Peyer's patch (tissue), 4 donors: ENCODE data around the gene ATP5PD. TPM values are rescaled to one million over a fixed set of nuclear protein-coding genes. Genes with fewer than 3 reads are reported as not detected.

Experiments
- DNase-seq, 3 donors: peaks; one replicate each; pipeline ENCODE4 v3.0.0-alpha.2; 2017 to 2019
- H3K27ac ChIP-seq, 4 donors: fragments of 200-600 bp; sonication (generic); one replicate each; pipeline ENCODE4 v1.5.1; 2016 to 2019
- H3K27me3 ChIP-seq, 2 donors: fragments of 200-600 bp; sonication (generic); one replicate each; pipeline ENCODE4 v1.5.1; 2019
- H3K36me3 ChIP-seq, 3 donors: fragments of 200-600 bp; sonication (generic); one replicate each; pipeline ENCODE4 v1.5.1; 2016 to 2019
- H3K4me1 ChIP-seq, 4 donors: fragments of 200-600 bp; sonication (generic); one replicate each; pipeline ENCODE4 v1.5.1; 2016 to 2019
- H3K4me3 ChIP-seq, 4 donors: fragments of 200-600 bp; sonication (generic); 1 replicate in 3 of 4; 2 replicates in 1 of 4; pipeline ENCODE4 v1.5.1; 2016 to 2019; ENCODE audit warnings: mild to moderate bottlenecking in 1 of 4
- H3K9me3 ChIP-seq, 4 donors: fragments of 200-600 bp; sonication (generic); one replicate each; pipeline ENCODE4 v1.5.1; 2016 to 2019; ENCODE audit warnings: mild to moderate bottlenecking in 1 of 4
- POLR2A ChIP-seq, 2 donors: fragments of 450-650 bp; IDR thresholded peaks; one replicate each; pipeline ENCODE4 v1.5.1; 2017; ENCODE audit warnings: antibody characterized with exemption in 2 of 2, mild to moderate bottlenecking in 2 of 2, moderate library complexity in 2 of 2
- total RNA-seq, 4 donors: library from RNA; depleted of rRNA; stranded (reverse); fragments of >200 nt; gene quantifications; one replicate each; pipeline ENCODE4 v1.1.0, GENCODE V29; 2016
- TF ChIP-seq, protein P1 (sequence below), 6 experiments: fragments of 450-650 bp in 4 of 6; fragments of 200-600 bp in 2 of 6; sonication (generic) in 1 of 6; IDR thresholded peaks; one replicate each; pipeline ENCODE4 v1.5.1; 2017 to 2019; ENCODE audit warnings: antibody characterized with exemption in 6 of 6, mild to moderate bottlenecking in 3 of 6, moderate library complexity in 1 of 6

Gene ATP5PD
- total RNA-seq, 4 donors from 2014 or later: 202 to 302 (median 247) TPM

DNA sequence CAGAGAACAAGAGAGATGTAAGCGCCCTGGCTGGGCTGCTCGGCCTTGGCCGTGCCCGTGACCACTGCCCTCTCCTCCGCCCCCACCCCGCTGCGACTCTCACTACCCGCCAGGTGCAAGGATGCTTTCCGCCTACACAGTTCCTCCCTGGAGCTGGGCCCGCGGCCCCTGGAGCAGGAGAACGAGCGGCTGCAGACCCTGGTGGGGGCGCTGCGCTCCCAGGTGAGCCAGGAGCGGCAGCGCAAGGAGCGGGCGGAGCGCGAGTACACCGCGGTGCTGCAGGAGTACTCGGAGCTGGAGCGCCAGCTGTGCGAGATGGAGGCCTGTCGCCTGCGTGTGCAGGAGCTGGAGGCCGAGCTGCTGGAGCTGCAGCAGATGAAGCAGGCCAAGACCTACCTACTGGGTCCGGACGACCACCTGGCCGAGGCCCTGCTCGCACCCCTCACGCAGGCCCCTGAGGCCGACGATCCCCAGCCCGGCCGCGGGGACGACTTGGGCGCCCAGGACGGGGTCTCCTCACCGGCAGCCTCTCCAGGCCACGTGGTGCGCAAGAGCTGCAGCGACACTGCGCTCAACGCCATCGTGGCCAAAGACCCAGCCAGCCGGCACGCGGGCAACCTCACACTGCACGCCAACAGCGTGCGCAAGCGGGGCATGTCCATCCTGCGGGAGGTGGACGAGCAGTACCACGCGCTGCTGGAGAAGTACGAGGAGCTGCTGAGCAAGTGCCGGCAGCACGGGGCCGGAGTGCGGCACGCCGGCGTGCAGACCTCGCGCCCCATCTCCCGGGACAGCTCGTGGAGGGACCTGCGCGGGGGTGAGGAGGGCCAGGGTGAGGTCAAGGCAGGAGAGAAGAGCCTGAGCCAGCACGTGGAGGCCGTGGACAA is 43.5 kb downstream of the ATP5PD start:
- no peaks in the 10 kb centered on the region for H3K9me3 ChIP-seq
- no peak overlapping the region for H3K4me3 ChIP-seq
- TF ChIP-seq, protein P1, sequence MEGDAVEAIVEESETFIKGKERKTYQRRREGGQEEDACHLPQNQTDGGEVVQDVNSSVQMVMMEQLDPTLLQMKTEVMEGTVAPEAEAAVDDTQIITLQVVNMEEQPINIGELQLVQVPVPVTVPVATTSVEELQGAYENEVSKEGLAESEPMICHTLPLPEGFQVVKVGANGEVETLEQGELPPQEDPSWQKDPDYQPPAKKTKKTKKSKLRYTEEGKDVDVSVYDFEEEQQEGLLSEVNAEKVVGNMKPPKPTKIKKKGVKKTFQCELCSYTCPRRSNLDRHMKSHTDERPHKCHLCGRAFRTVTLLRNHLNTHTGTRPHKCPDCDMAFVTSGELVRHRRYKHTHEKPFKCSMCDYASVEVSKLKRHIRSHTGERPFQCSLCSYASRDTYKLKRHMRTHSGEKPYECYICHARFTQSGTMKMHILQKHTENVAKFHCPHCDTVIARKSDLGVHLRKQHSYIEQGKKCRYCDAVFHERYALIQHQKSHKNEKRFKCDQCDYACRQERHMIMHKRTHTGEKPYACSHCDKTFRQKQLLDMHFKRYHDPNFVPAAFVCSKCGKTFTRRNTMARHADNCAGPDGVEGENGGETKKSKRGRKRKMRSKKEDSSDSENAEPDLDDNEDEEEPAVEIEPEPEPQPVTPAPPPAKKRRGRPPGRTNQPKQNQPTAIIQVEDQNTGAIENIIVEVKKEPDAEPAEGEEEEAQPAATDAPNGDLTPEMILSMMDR (IDR thresholded peaks at IDR 0.05): no peak
- no peak for TF ChIP-seq POLR2A (IDR thresholded peaks at IDR 0.05)
- H3K4me1 ChIP-seq: no peaks in the 10 kb centered on the region
- peaks cover 0 to 51% (median 0%) of the 10 kb centered on the region in 3 donors for H3K36me3 ChIP-seq
- H3K27me3 ChIP-seq: no peaks in the 10 kb centered on the region
- no peak overlapping the region for H3K27ac ChIP-seq
- no peak for DNase-seq

DNA sequence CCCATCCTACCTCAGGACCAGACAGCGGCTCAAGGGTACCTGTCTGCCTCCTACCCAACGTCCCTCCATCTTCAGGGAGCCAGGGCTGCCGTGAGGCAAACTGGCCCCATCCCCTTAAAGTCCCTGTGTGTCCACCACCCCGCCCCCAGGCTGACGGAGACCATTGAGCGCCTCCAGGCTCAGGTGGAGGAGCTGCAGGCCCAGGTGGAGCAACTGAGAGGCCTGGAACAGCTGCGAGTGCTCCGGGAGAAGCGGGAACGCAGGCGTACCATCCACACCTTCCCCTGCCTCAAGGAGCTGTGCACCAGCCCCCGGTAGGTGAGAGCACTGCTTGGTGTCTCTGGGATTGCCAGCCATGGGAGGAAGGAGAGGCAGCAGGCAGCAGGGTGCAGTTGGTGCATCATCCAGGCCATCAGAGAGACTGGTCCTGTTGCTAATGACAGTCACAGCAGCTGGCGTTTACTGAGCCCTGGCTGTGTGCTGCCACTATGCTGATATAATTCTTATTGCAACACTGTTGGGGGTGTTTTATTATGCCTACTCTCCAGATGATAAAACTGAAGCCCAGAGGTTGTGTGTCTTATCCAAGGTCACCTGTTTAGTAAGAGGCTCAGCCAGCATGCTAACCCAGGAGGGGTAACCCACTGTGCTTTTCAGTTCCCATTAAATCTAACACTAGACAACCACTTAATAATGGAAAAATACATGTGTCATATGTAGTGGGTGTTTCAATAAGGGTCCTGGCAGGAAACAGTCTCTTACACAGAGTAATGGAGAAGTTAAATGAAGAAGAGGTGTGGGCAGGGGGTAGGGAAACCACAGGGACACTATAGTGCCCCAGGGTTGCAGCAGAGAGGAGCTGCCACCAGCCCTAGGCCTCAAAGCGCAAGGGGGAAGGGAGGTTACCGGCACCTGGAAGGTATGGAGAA is 44.6 kb downstream of the ATP5PD start:
- no peak for DNase-seq
- H3K9me3 ChIP-seq: no peaks in the 10 kb centered on the region
- H3K4me1 ChIP-seq: no peaks in the 10 kb centered on the region
- H3K4me3 ChIP-seq: no peak overlapping the region
- no peaks in the 10 kb centered on the region for H3K27me3 ChIP-seq
- TF ChIP-seq POLR2A (IDR thresholded peaks at IDR 0.05): no peak
- TF ChIP-seq, protein P1 (IDR thresholded peaks at IDR 0.05): no peak
- H3K27ac ChIP-seq: no peak overlapping the region
- peaks cover 0 to 51% (median 0%) of the 10 kb centered on the region in 3 donors for H3K36me3 ChIP-seq

DNA sequence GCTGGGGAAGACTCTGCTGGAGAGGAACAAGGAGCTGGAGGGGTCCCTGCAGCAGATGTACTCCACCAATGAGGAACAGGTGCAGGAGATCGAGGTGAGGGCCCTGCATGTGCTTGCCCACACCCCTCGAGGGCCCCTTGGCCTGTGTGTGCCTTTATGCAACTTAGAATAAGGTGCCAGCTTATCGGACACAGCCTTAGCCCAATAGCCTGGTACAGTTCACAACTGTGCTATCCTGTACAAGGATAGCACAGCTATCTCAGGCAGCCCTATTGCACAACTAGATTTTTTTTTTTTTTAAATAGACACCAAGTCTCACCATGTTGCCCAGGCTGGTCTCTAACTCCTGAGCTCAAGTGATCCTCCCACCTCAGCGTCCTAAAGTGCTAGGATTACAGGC is 47.2 kb downstream of the ATP5PD start:
- H3K4me3 ChIP-seq: no peak overlapping the region
- DNase-seq: no peak
- H3K27me3 ChIP-seq: no peaks in the 10 kb centered on the region
- H3K27ac ChIP-seq: no peak overlapping the region
- peaks cover 0 to 45% (median 0%) of the 10 kb centered on the region in 3 donors for H3K36me3 ChIP-seq
- H3K9me3 ChIP-seq: no peaks in the 10 kb centered on the region
- no peaks in the 10 kb centered on the region for H3K4me1 ChIP-seq
- TF ChIP-seq, protein P1 (IDR thresholded peaks at IDR 0.05): no peak
- TF ChIP-seq POLR2A (IDR thresholded peaks at IDR 0.05): no peak

DNA sequence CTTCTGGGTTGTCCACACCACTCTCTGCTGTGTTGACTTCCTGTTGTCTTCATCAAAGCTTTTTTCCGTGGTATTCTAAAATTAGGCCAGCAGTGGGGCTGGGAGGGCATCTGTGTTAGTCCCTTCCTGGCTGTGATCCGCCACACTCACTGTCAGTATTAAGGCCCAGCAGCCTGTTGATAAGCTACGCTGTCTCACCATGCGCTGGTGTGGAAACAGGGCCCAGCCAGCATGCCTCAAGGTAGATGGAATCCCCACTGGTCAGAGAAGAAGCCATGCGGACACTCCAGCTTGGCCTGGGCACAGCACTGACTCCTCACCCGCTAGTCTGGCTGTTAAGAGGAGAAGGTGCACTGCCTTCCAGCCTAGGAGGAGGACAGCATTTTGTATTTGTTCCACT is 48.0 kb downstream of the ATP5PD start:
- H3K4me1 ChIP-seq: peaks cover 0 to 3% (median 0%) of the 10 kb centered on the region in 4 donors
- H3K27me3 ChIP-seq: no peaks in the 10 kb centered on the region
- peaks cover 0 to 40% (median 0%) of the 10 kb centered on the region in 3 donors for H3K36me3 ChIP-seq
- TF ChIP-seq, protein P1 (IDR thresholded peaks at IDR 0.05): no peak
- no peak overlapping the region for H3K27ac ChIP-seq
- no peak for DNase-seq
- no peaks in the 10 kb centered on the region for H3K9me3 ChIP-seq
- no peak overlapping the region for H3K4me3 ChIP-seq

DNA sequence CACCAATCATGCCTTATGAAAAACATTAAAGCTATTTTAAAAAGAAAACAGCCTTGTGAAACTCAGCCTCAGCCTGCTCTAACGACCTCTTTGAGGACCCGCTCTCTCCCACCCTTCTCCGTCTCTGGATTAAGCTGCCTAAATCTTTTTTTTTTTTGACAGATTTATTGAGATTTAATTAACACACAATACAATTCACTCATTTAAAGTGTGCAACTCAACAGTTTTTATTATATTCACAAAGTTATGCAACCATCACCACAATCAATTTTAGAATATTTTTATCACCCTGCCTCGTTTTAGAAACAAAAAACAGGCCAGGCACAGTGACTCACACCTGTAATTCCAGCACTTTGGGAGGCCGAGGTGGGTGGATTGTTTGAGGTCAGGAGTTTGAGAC is 50.9 kb downstream of the ATP5PD start:
- Histone ChIP-seq H3K4me1 (peaks cover 0 to 24% (median 0%) of the 10 kb centered on the region in 4 donors), H3K4me3 (no peak overlapping the region), H3K36me3 (peaks cover 0 to 13% (median 0%) of the 10 kb centered on the region in 3 donors), H3K27me3 (no peaks in the 10 kb centered on the region), H3K27ac (no peak overlapping the region), H3K9me3 (no peaks in the 10 kb centered on the region)
- DNase-seq: no peak
- TF ChIP-seq, protein P1 (IDR thresholded peaks at IDR 0.05): no peak
- TF ChIP-seq POLR2A (IDR thresholded peaks at IDR 0.05): no peak
